SU-DHL-6 (cell line): Measurements from ENCODE around the gene TEDC1.

Experiments
- CTCF ChIP-seq: fragments of 200-600 bp; sonication (generic); IDR thresholded peaks from one replicate; pipeline ENCODE4 v1.5.1; 2017; ENCODE audit warnings: antibody characterized with exemption, mild to moderate bottlenecking, low read length, moderate library complexity; ENCODE audit not compliant: insufficient read depth, poor library complexity, severe bottlenecking
- EZH2phosphoT487 ChIP-seq: fragments of 200-600 bp; sonication (generic), shearing (Covaris generic); conservative IDR thresholded peaks from 2 replicates; pipeline ENCODE4 v1.6.1; 2018; ENCODE audit warnings: mild to moderate bottlenecking, antibody characterized with exemption, low read length, moderate library complexity, mixed read lengths

GRCh38 chr14:105449276-105450122 is 41.5 kb upstream of the TEDC1 start:
- no peak for TF ChIP-seq CTCF
- no peak for TF ChIP-seq EZH2phosphoT487
